SK-N-SH (cell line): ENCODE measurements around the gene COL4A5. TPM values are rescaled to one million over a fixed set of nuclear protein-coding genes. Genes with fewer than 3 reads are reported as not detected.

Source experiments
- CTCF ChIA-PET: fragments of 300-600, 350-600 bp; formaldehyde crosslinking; extraction: SDS; loops from one replicate; lab custom pipeline; 2021; lab: Yijun Ruan, JAX
- POLR2A ChIA-PET: fragments of 350-600 bp; sonication (Branson Sonifier 250); formaldehyde crosslinking; extraction: SDS; loops from one replicate; lab custom pipeline; 2020; ENCODE audit warnings: antibody characterized with exemption, inconsistent platforms; lab: Yijun Ruan, JAX
- DNase-seq: peaks from one replicate; pipeline ENCODE4 v3.0.0; 2012
- H2AFZ ChIP-seq: fragments of 200-600 bp; sonication (generic); 2 replicates; pipeline ENCODE4 v1.8.1; 2016; ENCODE audit warnings: antibody characterized with exemption, mild to moderate bottlenecking, low read depth
- H3F3A ChIP-seq: fragments of 200-600 bp; sonication (generic); replicated peaks from 2 replicates; pipeline ENCODE3; 2016; ENCODE audit warnings: antibody characterized with exemption, mild to moderate bottlenecking; ENCODE audit not compliant: insufficient read depth
- H3K27ac ChIP-seq, 2 experiments: fragments of 200-500 bp in 1 of 2; fragments of 200-600 bp in 1 of 2; sonication (Bioruptor generic) in 1 of 2; sonication (generic), shearing (Covaris generic) in 1 of 2; 2 replicates each; pipeline versions ENCODE4 v1.5.1 to v1.6.1; 2014 to 2016; ENCODE audit warnings: low read depth in 2 of 2, inconsistent platforms in 1 of 2, low read length in 1 of 2, mild to moderate bottlenecking in 1 of 2, mixed read lengths in 1 of 2
- H3K27me3 ChIP-seq: fragments of 200-600 bp; sonication (generic), shearing (Covaris generic); 2 replicates; pipeline ENCODE4 v1.6.1; 2016; ENCODE audit warnings: mixed run types; ENCODE audit not compliant: insufficient read depth
- H3K36me3 ChIP-seq, 2 experiments: fragments of 200-500 bp in 1 of 2; fragments of 200-600 bp in 1 of 2; sonication (Bioruptor generic) in 1 of 2; sonication (generic) in 1 of 2; replicated peaks in 1 of 2; 2 replicates each; pipeline versions ENCODE3 to v1.5.1; 2014 to 2016; ENCODE audit warnings: low read length in 1 of 2, mild to moderate bottlenecking in 1 of 2; ENCODE audit not compliant: insufficient read depth in 2 of 2, control insufficient read depth in 1 of 2
- H3K4me1 ChIP-seq, 2 experiments: fragments of 200-500 bp in 1 of 2; fragments of 200-600 bp in 1 of 2; sonication (Bioruptor generic) in 1 of 2; sonication (generic), shearing (Covaris generic) in 1 of 2; 2 replicates each; pipeline versions ENCODE4 v1.5.1 to v1.6.1; 2014 to 2016; ENCODE audit warnings: low read depth in 1 of 2, low read length in 1 of 2, mixed run types in 1 of 2; ENCODE audit not compliant: insufficient read depth in 2 of 2, control insufficient read depth in 1 of 2
- H3K4me2 ChIP-seq: fragments of 200-600 bp; sonication (generic), shearing (Covaris generic); 2 replicates; pipeline ENCODE4 v1.6.1; 2017; ENCODE audit warnings: mixed run types
- H3K4me3 ChIP-seq, 2 experiments: fragments of 200-500 bp in 1 of 2; fragments of 200-600 bp in 1 of 2; sonication (Bioruptor generic) in 1 of 2; sonication (generic), shearing (Covaris generic) in 1 of 2; 2 replicates each; pipeline versions ENCODE4 v1.5.1 to v1.8.1; 2014 to 2016; ENCODE audit warnings: low read depth in 2 of 2, inconsistent platforms in 1 of 2, low read length in 1 of 2, mild to moderate bottlenecking in 1 of 2, mixed read lengths in 1 of 2, moderate library complexity in 1 of 2
- H3K79me2 ChIP-seq: fragments of 200-600 bp; sonication (generic); 2 replicates; pipeline ENCODE4 v1.8.1; 2017; ENCODE audit warnings: mild to moderate bottlenecking; ENCODE audit not compliant: insufficient read depth
- H3K9ac ChIP-seq: fragments of 200-600 bp; sonication (generic); 2 replicates; pipeline ENCODE4 v1.6.1; 2017; ENCODE audit warnings: mixed run types
- H3K9me2 ChIP-seq: fragments of 200-600 bp; sonication (generic); 2 replicates; pipeline ENCODE4 v1.6.1; 2017; ENCODE audit warnings: mixed run types
- H3K9me3 ChIP-seq: fragments of 200-600 bp; sonication (generic); 2 replicates; pipeline ENCODE4 v1.6.1; 2017; ENCODE audit warnings: mixed run types, mild to moderate bottlenecking, moderate library complexity
- H4K20me1 ChIP-seq: fragments of 200-600 bp; sonication (generic); 2 replicates; pipeline ENCODE4 v1.6.1; 2017; ENCODE audit warnings: mild to moderate bottlenecking, mixed run types; ENCODE audit not compliant: insufficient read depth
- CTCF ChIP-seq: fragments of 200-600 bp; sonication (generic); IDR thresholded peaks from 2 replicates; pipeline ENCODE4 v1.6.1; 2017; ENCODE audit warnings: antibody characterized with exemption, mild to moderate bottlenecking, moderate library complexity
- EP300 ChIP-seq, 2 experiments: IDR thresholded peaks; 2 replicates each; pipeline versions ENCODE4 v1.4.0 to v1.6.1; 2012; ENCODE audit warnings: borderline replicate concordance in 1 of 2, low read depth in 1 of 2, low read length in 1 of 2
- EZH2phosphoT487 ChIP-seq: fragments of 200-600 bp; sonication (generic); IDR thresholded peaks from 2 replicates; pipeline ENCODE4 v1.6.1; 2017; ENCODE audit warnings: low read depth, mixed run types, mild to moderate bottlenecking, antibody characterized with exemption, moderate library complexity, borderline replicate concordance
- FOSL2 ChIP-seq: IDR thresholded peaks from 2 replicates; pipeline ENCODE4 v1.4.0; 2012; ENCODE audit warnings: low read depth, mild to moderate bottlenecking, moderate library complexity, borderline replicate concordance
- FOXJ3 ChIP-seq: sonication (generic); formaldehyde crosslinking; IDR thresholded peaks from 2 replicates; pipeline ENCODE4 v1.5.1; 2020; ENCODE audit warnings: mild to moderate bottlenecking, missing genetic modification reagents
- GABPA ChIP-seq: IDR thresholded peaks from 2 replicates; pipeline ENCODE4 v1.4.0; 2012; ENCODE audit warnings: low read depth, mild to moderate bottlenecking
- JUND ChIP-seq: IDR thresholded peaks from 2 replicates; pipeline ENCODE4 v1.4.0; 2012
- MAX ChIP-seq: IDR thresholded peaks from 2 replicates; pipeline ENCODE4 v1.4.0; 2012; ENCODE audit warnings: low read depth
- MXI1 ChIP-seq: IDR thresholded peaks from 2 replicates; pipeline ENCODE4 v1.6.1; 2012; ENCODE audit warnings: mild to moderate bottlenecking, low read depth, low read length, improper control_type of control experiment
- POLR2AphosphoS5 ChIP-seq: IDR thresholded peaks from 2 replicates; pipeline ENCODE4 v1.6.1; 2012; ENCODE audit warnings: low read depth, low read length
- RCOR1 ChIP-seq: fragments of 150-350 bp; IDR thresholded peaks from 2 replicates; pipeline ENCODE4 v1.6.1; 2017; ENCODE audit warnings: antibody characterized with exemption, low read length
- RFX5 ChIP-seq: IDR thresholded peaks from 2 replicates; pipeline ENCODE4 v1.6.1; 2012; ENCODE audit warnings: mild to moderate bottlenecking, improper control_type of control experiment, low read length
- SIN3A ChIP-seq: IDR thresholded peaks from 2 replicates; pipeline ENCODE4 v1.6.1; 2012; ENCODE audit warnings: low read depth, mild to moderate bottlenecking, low read length, moderate library complexity, borderline replicate concordance
- SMC3 ChIP-seq: IDR thresholded peaks from 2 replicates; pipeline ENCODE4 v1.6.1; 2012; ENCODE audit warnings: low read depth, low read length, improper control_type of control experiment
- TEAD4 ChIP-seq: IDR thresholded peaks from 2 replicates; pipeline ENCODE4 v1.4.0; 2012; ENCODE audit warnings: mild to moderate bottlenecking, borderline replicate concordance; ENCODE audit not compliant: insufficient read depth
- USF1 ChIP-seq: IDR thresholded peaks from 2 replicates; pipeline ENCODE4 v1.4.0; 2012; ENCODE audit warnings: low read depth, borderline replicate concordance
- ZBTB33 ChIP-seq: IDR thresholded peaks from 2 replicates; pipeline ENCODE4 v1.4.0; 2012; ENCODE audit warnings: low read depth, borderline replicate concordance
- WGBS: methylation state at CpG from one replicate; pipeline ENCODE4 v1.1.6; 2017; ENCODE audit warnings: low lambda C conversion rate; 5-methylcytosine and 5-hydroxymethylcytosine counted together
- polyA plus RNA-seq, 3 experiments: library from polyadenylated mRNA; depleted of rRNA; stranded (reverse); fragments of >200 nt; gene quantifications; 2 replicates each; pipeline ENCODE4 v1.2.3, GENCODE V29; 2012
- TF ChIP-seq, protein P1 (sequence below): fragments of 150-350 bp; IDR thresholded peaks from 2 replicates; pipeline ENCODE4 v1.6.1; 2017; ENCODE audit warnings: antibody characterized with exemption, low read length, low read depth, borderline replicate concordance
- TF ChIP-seq, protein P2 (sequence below): fragments of 150-350 bp; IDR thresholded peaks from 2 replicates; pipeline ENCODE4 v1.6.1; 2016; ENCODE audit warnings: mild to moderate bottlenecking, low read depth, low read length
- TF ChIP-seq, protein P3 (sequence below): IDR thresholded peaks from 2 replicates; pipeline ENCODE4 v1.6.1; 2012; ENCODE audit warnings: mild to moderate bottlenecking, low read depth, low read length, moderate library complexity

Gene COL4A5
- polyA plus RNA-seq, 1 of the 3 experiments (the other 2 are of a cell fraction), result 0.02 TPM

DNA sequence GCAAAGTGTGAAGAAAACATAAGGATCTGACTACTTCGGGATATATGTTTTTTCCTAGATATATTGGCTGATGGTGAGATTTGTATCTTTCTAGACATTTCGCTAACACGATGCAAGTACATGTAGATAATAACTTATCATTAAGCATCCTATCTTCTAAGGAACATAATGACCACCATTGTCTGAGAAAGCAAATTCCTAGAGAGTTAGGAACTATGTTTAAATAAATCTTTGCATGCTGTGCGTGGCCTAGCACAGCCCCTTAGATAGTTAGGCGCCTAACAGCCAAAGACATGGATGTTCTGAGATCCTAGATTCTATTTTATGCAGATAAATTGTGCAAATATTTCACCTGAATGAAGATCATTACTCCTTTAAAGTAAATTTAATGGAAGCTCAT lies 4.4 kb upstream of the COL4A5 start:
- Histone ChIP-seq H3K79me2 (no peaks in the 10 kb centered on the region), H3K27ac (no peak overlapping the region), H3K4me3 (no peak overlapping the region), H3F3A (no peaks in the 10 kb centered on the region), H3K9me3 (no peaks in the 10 kb centered on the region), H3K4me1 (no peaks in the 10 kb centered on the region), H3K4me2 (no peak overlapping the region), H2AFZ (no peak overlapping the region), H3K36me3 (no peaks in the 10 kb centered on the region), H3K9me2 (no peaks in the 10 kb centered on the region), H4K20me1 (no peaks in the 10 kb centered on the region), H3K9ac (no peak overlapping the region), H3K27me3 (peaks cover 37% of the 10 kb centered on the region; the same call in 1 of the 2 replicates)
- 12% methylated on average over 5 of the region's 5 CpGs for WGBS
- no peak for DNase-seq
- ChIA-PET CTCF (no interaction called here), POLR2A (no interaction called here)
- TF ChIP-seq, protein P1, sequence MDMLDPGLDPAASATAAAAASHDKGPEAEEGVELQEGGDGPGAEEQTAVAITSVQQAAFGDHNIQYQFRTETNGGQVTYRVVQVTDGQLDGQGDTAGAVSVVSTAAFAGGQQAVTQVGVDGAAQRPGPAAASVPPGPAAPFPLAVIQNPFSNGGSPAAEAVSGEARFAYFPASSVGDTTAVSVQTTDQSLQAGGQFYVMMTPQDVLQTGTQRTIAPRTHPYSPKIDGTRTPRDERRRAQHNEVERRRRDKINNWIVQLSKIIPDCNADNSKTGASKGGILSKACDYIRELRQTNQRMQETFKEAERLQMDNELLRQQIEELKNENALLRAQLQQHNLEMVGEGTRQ, result no peak
- TF ChIP-seq SMC3, result no peak
- TF ChIP-seq USF1, result no peak
- TF ChIP-seq RCOR1, result no peak
- no peak for TF ChIP-seq RFX5
- TF ChIP-seq POLR2AphosphoS5, result no peak
- TF ChIP-seq TEAD4, result no peak
- TF ChIP-seq GABPA, result no peak
- TF ChIP-seq EP300 (IDR thresholded peaks at IDR 0.05; ENCODE audit: borderline replicate concordance in 1 of 2, low read depth in 1 of 2, low read length in 1 of 2), result no peak
- TF ChIP-seq MXI1, result no peak
- no peak for TF ChIP-seq ZBTB33
- TF ChIP-seq, protein P2, sequence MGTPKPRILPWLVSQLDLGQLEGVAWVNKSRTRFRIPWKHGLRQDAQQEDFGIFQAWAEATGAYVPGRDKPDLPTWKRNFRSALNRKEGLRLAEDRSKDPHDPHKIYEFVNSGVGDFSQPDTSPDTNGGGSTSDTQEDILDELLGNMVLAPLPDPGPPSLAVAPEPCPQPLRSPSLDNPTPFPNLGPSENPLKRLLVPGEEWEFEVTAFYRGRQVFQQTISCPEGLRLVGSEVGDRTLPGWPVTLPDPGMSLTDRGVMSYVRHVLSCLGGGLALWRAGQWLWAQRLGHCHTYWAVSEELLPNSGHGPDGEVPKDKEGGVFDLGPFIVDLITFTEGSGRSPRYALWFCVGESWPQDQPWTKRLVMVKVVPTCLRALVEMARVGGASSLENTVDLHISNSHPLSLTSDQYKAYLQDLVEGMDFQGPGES, result no peak
- no peak for TF ChIP-seq FOXJ3 (CRISPR knock-in tag)
- no peak for TF ChIP-seq JUND
- TF ChIP-seq MAX, result no peak
- TF ChIP-seq, protein P3, sequence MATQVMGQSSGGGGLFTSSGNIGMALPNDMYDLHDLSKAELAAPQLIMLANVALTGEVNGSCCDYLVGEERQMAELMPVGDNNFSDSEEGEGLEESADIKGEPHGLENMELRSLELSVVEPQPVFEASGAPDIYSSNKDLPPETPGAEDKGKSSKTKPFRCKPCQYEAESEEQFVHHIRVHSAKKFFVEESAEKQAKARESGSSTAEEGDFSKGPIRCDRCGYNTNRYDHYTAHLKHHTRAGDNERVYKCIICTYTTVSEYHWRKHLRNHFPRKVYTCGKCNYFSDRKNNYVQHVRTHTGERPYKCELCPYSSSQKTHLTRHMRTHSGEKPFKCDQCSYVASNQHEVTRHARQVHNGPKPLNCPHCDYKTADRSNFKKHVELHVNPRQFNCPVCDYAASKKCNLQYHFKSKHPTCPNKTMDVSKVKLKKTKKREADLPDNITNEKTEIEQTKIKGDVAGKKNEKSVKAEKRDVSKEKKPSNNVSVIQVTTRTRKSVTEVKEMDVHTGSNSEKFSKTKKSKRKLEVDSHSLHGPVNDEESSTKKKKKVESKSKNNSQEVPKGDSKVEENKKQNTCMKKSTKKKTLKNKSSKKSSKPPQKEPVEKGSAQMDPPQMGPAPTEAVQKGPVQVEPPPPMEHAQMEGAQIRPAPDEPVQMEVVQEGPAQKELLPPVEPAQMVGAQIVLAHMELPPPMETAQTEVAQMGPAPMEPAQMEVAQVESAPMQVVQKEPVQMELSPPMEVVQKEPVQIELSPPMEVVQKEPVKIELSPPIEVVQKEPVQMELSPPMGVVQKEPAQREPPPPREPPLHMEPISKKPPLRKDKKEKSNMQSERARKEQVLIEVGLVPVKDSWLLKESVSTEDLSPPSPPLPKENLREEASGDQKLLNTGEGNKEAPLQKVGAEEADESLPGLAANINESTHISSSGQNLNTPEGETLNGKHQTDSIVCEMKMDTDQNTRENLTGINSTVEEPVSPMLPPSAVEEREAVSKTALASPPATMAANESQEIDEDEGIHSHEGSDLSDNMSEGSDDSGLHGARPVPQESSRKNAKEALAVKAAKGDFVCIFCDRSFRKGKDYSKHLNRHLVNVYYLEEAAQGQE, result no peak
- TF ChIP-seq CTCF, result no peak
- TF ChIP-seq SIN3A, result no peak
- no peak for TF ChIP-seq FOSL2
- no peak for TF ChIP-seq EZH2phosphoT487
